Omental fat pad (tissue), 4 donors: ENCODE results near the gene OSTN. TPM values are rescaled to one million over a fixed set of nuclear protein-coding genes. Genes with fewer than 3 reads are reported as not detected.

Experiments used
- ATAC-seq: fragments of 150-250 bp; one replicate; pipeline ENCODE4 v1.9.1; 2016; ENCODE audit warnings: mild to moderate bottlenecking, moderate library complexity; ENCODE audit not compliant: low FRiP score
- DNase-seq: peaks from one replicate; pipeline ENCODE4 v3.0.0-alpha.2; 2019; ENCODE audit warnings: low spot score
- total RNA-seq, 4 donors: library from RNA; depleted of rRNA; stranded (reverse); fragments of >200 nt; gene quantifications; one replicate each; pipeline ENCODE4 v1.1.0, GENCODE V29; 2016
- TF ChIP-seq, protein P1 (sequence below), 3 donors: fragments of 450-650 bp; IDR thresholded peaks; one replicate each; pipeline ENCODE4 v1.5.1; 2016 to 2017; ENCODE audit warnings: antibody characterized with exemption in 3 of 3, mild to moderate bottlenecking in 3 of 3, moderate library complexity in 2 of 3

The OSTN gene
- total RNA-seq, 4 donors from 2014 or later = not detected

DNA sequence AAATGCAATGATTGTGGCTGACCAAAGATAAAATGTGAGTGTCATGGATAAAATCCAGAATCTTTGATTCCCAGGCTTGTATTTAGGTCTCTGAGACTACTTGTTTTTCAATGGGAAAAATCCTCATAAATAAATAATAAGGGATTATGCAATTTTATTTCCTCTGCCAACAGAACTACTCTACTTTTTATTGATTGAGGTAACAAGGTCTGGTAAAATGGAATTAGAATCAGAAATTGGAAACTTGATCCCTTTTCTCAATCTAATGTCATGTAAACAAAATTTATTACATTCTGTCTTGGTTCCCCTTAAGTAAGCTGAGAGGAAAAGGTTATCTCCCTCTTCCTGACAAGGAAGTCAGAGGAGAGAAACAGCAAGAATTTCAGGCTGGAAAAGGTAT lies 81.8 kb downstream of the OSTN start:
- TF ChIP-seq, protein P1, sequence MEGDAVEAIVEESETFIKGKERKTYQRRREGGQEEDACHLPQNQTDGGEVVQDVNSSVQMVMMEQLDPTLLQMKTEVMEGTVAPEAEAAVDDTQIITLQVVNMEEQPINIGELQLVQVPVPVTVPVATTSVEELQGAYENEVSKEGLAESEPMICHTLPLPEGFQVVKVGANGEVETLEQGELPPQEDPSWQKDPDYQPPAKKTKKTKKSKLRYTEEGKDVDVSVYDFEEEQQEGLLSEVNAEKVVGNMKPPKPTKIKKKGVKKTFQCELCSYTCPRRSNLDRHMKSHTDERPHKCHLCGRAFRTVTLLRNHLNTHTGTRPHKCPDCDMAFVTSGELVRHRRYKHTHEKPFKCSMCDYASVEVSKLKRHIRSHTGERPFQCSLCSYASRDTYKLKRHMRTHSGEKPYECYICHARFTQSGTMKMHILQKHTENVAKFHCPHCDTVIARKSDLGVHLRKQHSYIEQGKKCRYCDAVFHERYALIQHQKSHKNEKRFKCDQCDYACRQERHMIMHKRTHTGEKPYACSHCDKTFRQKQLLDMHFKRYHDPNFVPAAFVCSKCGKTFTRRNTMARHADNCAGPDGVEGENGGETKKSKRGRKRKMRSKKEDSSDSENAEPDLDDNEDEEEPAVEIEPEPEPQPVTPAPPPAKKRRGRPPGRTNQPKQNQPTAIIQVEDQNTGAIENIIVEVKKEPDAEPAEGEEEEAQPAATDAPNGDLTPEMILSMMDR (IDR thresholded peaks at IDR 0.05) = no peak
- ATAC-seq = no peak
- no peak for DNase-seq

DNA sequence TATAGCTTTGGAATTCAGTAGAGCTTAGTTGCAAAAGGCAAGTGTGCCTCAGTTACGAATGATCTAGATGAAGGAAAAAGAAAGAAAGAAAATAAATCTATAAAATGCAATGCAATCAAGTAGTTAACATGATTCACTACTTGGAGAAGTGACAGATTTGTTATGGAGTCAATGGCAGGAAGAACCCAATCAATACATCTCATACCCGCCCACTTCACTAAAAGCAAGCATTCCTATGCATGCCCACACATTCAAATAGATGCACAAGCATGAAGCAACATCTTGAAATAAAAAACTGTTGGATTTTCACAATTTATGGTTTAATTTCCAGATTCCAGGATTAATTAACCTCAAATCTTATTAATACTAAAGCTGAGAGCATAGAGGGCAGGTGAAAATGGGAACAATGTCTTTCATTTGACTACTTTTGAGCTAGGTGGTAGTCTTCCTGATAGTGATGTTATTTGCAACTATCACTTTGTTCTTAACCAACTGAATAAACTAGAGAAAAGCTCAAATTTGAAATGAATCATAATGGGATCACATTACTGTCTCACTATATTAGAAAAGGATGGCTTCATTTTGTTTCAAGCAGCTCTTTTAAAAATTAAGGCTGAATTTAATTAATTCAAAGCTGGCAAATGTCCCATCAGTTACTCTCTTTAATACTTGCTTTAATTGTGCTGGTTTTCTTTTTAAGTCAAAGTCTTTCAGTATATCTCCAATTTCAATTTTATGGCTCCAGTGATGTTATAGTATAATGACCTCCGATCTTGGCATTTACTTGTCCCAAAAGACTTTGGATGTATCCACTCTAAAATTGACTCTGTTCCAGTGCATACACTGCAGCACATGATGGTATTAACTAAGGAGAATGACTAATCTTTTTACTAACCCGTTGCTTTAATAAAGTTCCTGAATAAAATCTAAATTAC lies 83.5 kb downstream of the OSTN start:
- TF ChIP-seq, protein P1 (IDR thresholded peaks at IDR 0.05) = no peak
- ATAC-seq = no peak
- no peak for DNase-seq

DNA sequence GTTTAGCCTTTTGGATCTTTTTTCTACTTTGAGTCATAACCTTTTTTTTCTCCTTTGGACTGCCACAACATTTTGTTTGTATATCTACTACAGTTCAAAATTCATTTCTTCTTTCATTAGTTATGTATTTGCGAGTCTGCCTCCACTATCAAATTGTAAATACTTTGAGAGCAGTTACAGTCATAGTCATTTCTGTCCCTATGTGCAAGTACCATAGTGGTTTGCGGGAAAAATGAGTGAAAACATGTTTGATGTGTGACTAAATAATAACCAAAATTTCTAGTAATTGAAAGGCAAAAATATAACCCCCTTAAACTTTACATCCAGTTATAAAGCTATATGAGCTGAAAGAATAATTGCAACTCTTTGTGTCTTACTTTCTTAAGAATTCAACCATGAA lies 84.4 kb downstream of the OSTN start:
- TF ChIP-seq, protein P1 (IDR thresholded peaks at IDR 0.05) = no peak
- ATAC-seq (no peak), DNase-seq (no peak)

DNA sequence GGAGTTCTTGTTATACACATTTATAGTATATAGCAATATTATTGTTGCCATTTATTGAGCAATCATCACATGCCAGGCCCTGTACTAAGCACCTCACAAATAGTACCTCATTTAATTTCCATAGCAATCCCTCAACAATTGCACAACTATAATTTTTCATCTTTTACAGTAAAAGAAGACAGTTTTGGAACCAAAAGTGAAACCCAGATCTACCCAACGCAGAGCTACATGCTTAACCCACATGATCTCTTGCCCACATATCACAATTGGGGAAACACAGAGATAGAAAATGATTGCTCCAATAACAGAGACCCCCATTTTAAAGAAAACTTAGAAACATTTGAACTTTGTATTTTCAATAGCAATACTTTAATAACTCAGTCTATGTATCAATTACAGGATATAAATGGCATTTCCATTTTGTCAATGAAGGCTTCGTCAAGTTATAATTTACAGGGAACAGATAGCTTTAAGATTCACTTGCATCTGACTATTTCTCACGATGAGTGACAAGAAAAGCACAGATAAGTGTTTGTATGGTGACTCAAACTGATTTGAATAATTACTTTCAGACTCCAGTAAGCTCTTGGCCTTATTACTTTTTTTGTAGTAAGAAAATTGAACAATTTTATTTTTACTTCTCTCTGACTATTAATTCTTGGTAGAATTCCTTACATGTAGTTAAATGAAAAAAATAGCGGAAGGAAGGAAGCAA lies 91.4 kb downstream of the OSTN start:
- TF ChIP-seq, protein P1 (IDR thresholded peaks at IDR 0.05) = no peak
- no peak for DNase-seq
- peak; percentile 37 for ATAC-seq

DNA sequence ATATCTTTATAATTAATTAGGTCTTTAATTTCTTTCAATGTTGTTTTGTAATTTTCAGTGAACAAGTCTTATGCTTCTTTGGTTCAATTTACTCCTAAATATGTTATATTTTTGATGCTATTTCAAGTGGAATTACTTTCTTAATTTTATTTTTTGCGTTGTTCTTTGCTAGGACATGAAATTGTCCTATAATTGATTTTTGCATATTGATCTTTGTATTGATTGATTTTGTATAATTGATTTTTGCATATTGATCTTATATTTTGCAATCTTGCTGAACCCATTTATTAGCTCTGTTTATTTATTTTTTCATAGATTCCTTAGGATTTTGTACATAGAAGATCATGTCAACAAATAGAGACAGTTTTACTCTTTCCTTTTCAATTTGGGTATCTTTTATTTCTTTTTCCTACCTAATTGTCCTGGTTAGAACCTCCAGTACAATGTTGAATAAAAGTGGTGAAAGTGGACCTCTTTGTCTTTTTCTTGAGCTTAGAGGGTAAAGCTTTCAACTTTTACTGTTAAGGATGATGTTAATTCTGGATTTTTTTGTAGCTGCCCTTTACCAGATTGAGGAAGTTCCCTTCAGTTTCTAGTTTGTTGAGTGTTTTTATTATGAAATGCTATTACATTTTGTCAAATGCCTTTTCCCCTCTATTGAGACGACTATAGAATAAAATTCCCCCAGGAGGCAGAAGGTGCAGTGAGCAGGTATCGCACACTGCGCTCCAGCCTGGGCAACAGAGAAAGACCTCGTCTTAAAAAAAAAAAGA lies 93.4 kb downstream of the OSTN start:
- TF ChIP-seq, protein P1 (IDR thresholded peaks at IDR 0.05) = no peak
- ATAC-seq = no peak
- no peak for DNase-seq

DNA sequence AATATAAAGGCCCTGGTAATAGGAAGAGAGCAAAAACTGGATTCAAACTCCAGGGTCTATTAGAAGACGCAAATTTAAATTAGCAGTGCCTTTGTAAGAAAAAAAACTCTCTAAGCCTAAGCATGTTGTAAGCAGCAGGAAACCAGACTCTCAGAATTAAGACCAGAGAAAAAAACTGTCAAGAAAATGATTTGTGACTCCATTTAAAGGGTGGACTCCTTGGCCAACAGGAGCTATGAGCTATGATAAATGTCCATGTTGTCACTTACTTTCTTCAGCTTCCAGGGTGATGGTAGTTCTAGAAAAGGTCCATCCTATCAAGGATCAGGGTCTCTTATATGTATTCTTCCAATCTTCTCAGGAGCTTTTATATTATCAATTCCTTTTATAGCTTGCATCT lies 95.2 kb downstream of the OSTN start:
- TF ChIP-seq, protein P1 (IDR thresholded peaks at IDR 0.05) = no peak
- no peak for ATAC-seq
- no peak for DNase-seq
